ENCODE results near the gene IHH.

Gene IHH

DNA sequence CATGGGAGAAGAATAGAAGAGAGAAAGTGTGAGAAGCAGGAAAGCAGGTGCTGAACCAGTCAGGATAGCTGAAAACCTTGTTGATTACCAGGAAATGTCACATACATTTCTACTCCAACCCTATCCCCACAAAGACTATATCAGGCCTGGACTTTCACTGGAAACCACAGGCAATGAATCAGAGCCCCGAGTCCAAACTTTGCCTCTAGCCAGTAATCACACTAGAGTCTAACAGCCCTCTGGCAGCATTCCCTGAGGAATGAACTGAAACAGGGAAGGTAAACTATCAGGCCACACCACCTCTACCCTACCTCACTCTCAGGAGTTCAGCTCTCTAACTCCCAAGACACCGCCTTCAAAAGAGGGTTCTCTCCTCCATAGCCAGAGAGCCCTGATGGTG lies 18.7 kb upstream of the IHH start:
- DNase-seq (ENCODE audit: insufficient read length, low spot score) (no peak), FAIRE-seq (peak; percentile 47)
- TF ChIP-seq POLR2A (IDR thresholded peaks at IDR 0.05; ENCODE audit: low read depth, low read length) (no peak), TAF1 (IDR thresholded peaks at IDR 0.05; ENCODE audit: low read depth, low read length) (no peak), POU2F2 (IDR thresholded peaks at IDR 0.05; ENCODE audit: low read depth, low read length) (no peak), PAX5 (IDR thresholded peaks at IDR 0.05; ENCODE audit: insufficient read depth, low read length, severe bottlenecking) (no peak), SPI1 (IDR thresholded peaks at IDR 0.05; ENCODE audit: low read depth, low read length) (no peak), POLR2AphosphoS5 (IDR thresholded peaks at IDR 0.05; ENCODE audit: low read depth, low read length) (no peak)

DNA sequence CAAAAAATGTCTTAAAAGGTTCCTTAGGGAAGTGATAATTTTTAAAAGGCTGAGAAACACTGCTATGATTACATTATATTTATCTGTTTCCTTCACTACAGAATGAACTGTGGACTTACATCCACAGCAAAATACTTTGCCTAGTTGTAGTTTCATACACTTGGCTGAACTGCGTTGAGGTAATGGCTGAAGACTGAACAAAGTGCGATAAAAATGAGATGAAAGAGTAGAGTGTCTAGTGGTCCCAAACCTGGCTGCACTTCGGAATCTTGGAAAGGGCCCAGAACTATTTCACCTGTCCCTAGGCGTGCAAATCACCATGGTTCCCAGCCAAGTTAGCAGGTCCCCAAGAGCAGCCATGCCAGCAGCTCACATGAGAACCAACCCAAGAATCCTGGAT lies 18.2 kb upstream of the IHH start:
- FAIRE-seq (no peak), DNase-seq (ENCODE audit: insufficient read length, low spot score) (no peak)
- TF ChIP-seq POU2F2 (IDR thresholded peaks at IDR 0.05; ENCODE audit: low read depth, low read length) (no peak), PAX5 (IDR thresholded peaks at IDR 0.05; ENCODE audit: insufficient read depth, low read length, severe bottlenecking) (no peak), SPI1 (IDR thresholded peaks at IDR 0.05; ENCODE audit: low read depth, low read length) (no peak), TAF1 (IDR thresholded peaks at IDR 0.05; ENCODE audit: low read depth, low read length) (no peak), POLR2AphosphoS5 (IDR thresholded peaks at IDR 0.05; ENCODE audit: low read depth, low read length) (no peak), POLR2A (IDR thresholded peaks at IDR 0.05; ENCODE audit: low read depth, low read length) (no peak)

DNA sequence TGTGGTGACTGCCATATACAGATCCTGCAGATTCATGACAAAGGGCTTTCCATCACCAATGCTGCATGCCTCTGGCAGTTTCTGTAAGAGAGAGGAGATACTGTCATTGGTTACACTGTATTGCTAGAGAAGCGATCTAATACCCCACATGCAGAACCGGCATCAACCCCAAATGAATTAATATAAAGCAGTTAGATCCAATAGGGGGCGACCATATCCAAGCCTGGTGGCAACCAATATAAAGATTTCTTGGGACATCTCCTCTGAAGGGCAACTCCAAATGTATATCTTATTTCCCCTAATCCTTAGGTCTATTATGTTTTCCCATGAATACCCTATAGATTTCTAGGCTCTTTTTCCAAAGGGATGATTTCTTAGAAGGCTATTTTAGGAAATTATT lies 17.4 kb upstream of the IHH start:
- TF ChIP-seq POLR2AphosphoS5 (IDR thresholded peaks at IDR 0.05; ENCODE audit: low read depth, low read length) (no peak), POU2F2 (IDR thresholded peaks at IDR 0.05; ENCODE audit: low read depth, low read length) (no peak), TAF1 (IDR thresholded peaks at IDR 0.05; ENCODE audit: low read depth, low read length) (no peak)
- no peak for DNase-seq (ENCODE audit: insufficient read length, low spot score)
- FAIRE-seq: no peak

DNA sequence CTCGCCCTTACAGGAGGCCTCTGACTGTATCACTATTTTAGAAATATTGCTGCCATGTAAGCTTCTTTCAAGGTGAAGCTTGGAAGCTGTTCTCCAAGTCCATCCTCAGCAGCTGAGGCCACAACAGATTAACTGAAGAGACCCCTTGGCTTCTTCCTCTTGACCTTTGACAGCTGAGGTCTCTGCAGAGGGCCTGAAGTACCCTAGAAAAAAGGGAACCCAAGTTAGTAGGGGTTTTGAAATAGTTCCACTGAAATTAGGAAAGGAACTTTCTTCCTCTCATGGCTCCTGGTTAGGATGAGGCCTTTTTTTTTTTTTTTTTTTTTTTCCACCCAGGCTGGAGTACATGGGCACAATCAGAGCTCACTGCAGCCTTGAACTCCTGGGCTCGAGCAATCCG lies 15.5 kb upstream of the IHH start:
- FAIRE-seq (no peak), DNase-seq (ENCODE audit: insufficient read length, low spot score) (no peak)
- TF ChIP-seq POLR2AphosphoS5 (IDR thresholded peaks at IDR 0.05; ENCODE audit: low read depth, low read length) (no peak), TAF1 (IDR thresholded peaks at IDR 0.05; ENCODE audit: low read depth, low read length) (no peak), POU2F2 (IDR thresholded peaks at IDR 0.05; ENCODE audit: low read depth, low read length) (no peak), PAX5 (IDR thresholded peaks at IDR 0.05; ENCODE audit: insufficient read depth, low read length, severe bottlenecking) (no peak), POLR2A (IDR thresholded peaks at IDR 0.05; ENCODE audit: low read depth, low read length) (no peak), SPI1 (IDR thresholded peaks at IDR 0.05; ENCODE audit: low read depth, low read length) (no peak)

DNA sequence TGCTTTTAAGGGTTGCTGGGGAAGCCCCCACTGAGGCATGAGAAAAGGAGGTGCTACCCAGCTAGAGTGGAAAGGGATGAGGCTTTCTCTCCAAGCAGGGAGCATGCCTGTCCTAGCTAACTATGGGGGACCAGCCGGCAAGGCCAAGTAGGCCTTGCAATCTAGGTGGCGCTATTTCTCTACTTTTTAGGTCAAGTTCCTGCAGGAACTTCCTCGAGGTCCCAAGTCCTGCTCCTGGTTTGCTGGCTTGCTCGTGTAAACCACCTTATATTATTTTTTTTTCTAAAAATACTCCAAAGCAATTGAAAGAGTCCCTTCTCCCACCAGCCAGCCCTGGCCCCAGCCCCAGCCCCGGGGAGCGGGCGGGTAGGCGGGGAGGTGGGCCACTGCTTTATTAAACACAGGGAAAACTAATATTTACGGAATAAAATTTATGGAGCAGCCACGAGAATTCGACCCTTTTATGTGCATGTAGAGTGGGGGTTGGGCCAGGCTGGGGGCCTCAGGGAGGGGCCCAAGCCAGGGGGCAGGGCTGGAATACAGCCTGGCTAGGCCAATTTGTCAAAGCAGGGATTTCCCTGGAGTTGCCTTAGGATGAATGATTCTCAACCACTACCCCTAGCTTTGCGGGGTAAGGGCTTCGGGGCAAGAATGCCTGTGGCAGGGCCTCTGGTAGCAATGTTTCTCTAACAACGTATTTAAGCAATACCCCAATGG lies 12.8 kb upstream of the IHH start:
- peak; percentile 81 for FAIRE-seq
- TF ChIP-seq POU2F2 (IDR thresholded peaks at IDR 0.05; ENCODE audit: low read depth, low read length) (no peak), POLR2A (IDR thresholded peaks at IDR 0.05; ENCODE audit: low read depth, low read length) (no peak), PAX5 (IDR thresholded peaks at IDR 0.05; ENCODE audit: insufficient read depth, low read length, severe bottlenecking) (no peak), POLR2AphosphoS5 (IDR thresholded peaks at IDR 0.05; ENCODE audit: low read depth, low read length) (no peak), TAF1 (IDR thresholded peaks at IDR 0.05; ENCODE audit: low read depth, low read length) (no peak), SPI1 (IDR thresholded peaks at IDR 0.05; ENCODE audit: low read depth, low read length) (no peak)
- peak; percentile 45 for DNase-seq (ENCODE audit: insufficient read length, low spot score)

DNA sequence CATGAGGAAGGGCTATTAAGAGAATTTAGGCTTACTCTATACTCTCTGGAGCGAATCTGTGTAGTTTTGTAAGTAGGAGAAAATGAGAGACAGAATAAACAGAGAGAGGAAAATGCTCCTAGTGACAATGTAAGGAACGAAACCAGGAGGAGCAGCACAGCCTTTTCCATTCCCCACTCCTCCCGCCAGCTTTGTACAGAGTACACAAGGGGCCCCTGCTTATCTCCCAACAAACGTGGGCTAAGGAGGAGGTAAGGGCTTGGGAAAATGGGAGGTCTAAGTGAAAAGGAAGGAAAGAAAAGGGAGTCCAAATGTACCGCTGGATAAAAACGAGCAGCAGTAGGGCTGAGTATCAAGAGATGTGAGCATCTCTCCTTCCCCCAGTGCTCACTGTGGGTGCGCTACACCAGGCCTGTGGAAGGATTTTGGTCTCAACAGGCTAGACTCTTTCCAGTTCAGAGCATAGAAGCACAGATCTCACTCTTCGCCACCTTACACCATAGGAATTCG lies 12.1 kb upstream of the IHH start:
- FAIRE-seq: no peak
- DNase-seq (ENCODE audit: insufficient read length, low spot score): no peak
- TF ChIP-seq TAF1 (IDR thresholded peaks at IDR 0.05; ENCODE audit: low read depth, low read length) (no peak), POLR2A (IDR thresholded peaks at IDR 0.05; ENCODE audit: low read depth, low read length) (no peak), POU2F2 (IDR thresholded peaks at IDR 0.05; ENCODE audit: low read depth, low read length) (no peak), SPI1 (IDR thresholded peaks at IDR 0.05; ENCODE audit: low read depth, low read length) (no peak), PAX5 (IDR thresholded peaks at IDR 0.05; ENCODE audit: insufficient read depth, low read length, severe bottlenecking) (no peak), POLR2AphosphoS5 (IDR thresholded peaks at IDR 0.05; ENCODE audit: low read depth, low read length) (no peak)

DNA sequence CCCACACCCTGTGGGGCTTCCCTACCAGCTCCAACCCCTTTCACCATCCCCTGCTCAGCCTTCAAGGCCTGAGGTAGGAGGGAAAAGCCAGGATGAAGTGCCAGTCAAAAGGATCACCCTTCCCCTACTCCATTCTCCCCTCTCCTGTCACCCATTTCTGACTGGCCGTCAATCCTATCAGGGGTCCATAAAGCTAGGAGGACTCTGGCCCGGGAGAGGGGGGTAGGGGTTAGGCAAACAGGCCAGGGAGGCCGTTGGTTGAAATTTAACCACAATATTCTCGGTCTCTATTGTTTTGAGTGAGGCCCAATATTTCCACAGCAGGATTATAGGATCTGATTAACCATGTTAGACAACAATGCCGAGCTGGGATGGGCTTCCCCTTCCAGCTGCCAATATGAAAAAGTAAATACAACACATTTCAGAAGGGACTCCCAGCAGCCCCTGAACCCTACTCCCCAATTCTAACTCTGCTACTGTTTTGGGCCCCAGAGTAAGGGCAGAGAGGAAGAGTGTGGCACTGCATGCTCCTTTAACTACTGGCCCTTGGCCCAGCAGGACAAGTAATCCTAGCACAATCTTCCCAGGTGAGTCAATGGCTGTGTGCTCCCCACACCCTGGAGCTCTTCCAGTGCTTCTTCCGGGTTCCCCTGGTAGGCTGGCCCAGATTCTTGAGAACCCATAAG lies 10.6 kb upstream of the IHH start:
- DNase-seq (ENCODE audit: insufficient read length, low spot score): no peak
- FAIRE-seq: no peak
- TF ChIP-seq TAF1 (IDR thresholded peaks at IDR 0.05; ENCODE audit: low read depth, low read length) (no peak), PAX5 (IDR thresholded peaks at IDR 0.05; ENCODE audit: insufficient read depth, low read length, severe bottlenecking) (no peak), SPI1 (IDR thresholded peaks at IDR 0.05; ENCODE audit: low read depth, low read length) (no peak), POU2F2 (IDR thresholded peaks at IDR 0.05; ENCODE audit: low read depth, low read length) (no peak), POLR2A (IDR thresholded peaks at IDR 0.05; ENCODE audit: low read depth, low read length) (no peak)

DNA sequence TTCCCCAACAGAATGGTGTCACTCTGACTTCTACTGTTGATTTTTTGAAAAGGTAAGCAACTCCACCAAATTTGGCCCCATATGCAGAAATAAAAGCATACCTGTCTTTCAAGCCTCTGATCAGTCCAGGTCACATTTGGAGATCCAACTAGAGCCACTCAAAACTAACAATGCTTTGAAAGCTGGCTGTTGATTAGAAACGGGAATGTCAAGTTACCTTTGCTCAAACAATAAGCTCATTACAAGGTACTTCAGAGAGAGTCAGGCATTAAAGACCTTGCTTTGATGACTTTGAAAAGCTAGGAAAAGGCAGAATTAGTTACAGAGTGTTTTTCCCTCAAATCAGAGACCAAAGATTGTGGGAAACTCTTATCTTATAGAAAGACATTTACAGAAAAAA lies 4.8 kb upstream of the IHH start:
- FAIRE-seq: no peak
- no peak for TF ChIP-seq POU2F2 (IDR thresholded peaks at IDR 0.05; ENCODE audit: low read depth, low read length)
- TF ChIP-seq PAX5 (IDR thresholded peaks at IDR 0.05; ENCODE audit: insufficient read depth, low read length, severe bottlenecking): no peak
- TF ChIP-seq TAF1 (IDR thresholded peaks at IDR 0.05; ENCODE audit: low read depth, low read length): no peak
- no peak for TF ChIP-seq POLR2AphosphoS5 (IDR thresholded peaks at IDR 0.05; ENCODE audit: low read depth, low read length)
- TF ChIP-seq SPI1 (IDR thresholded peaks at IDR 0.05; ENCODE audit: low read depth, low read length): no peak
- no peak for TF ChIP-seq POLR2A (IDR thresholded peaks at IDR 0.05; ENCODE audit: low read depth, low read length)
- DNase-seq (ENCODE audit: insufficient read length, low spot score): no peak

DNA sequence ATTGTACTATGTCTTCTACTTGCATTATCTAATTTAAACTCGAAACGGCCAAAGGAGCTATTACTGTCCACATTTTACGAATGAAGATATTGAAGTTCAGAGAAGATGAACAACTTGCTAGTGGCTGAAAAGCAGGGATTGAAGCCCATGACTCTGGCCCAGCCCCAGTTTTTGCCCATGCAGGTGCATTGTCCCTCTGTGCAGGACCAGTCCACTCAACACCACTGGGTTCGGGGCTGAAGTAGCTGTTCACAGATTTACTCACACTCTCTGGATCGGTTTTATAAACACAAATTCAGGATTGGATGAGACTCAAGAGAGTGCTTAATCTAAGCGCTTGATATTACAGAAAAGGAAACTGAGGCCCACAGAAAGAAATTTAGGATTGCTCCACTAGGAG lies 1.4 kb upstream of the IHH start:
- DNase-seq (ENCODE audit: insufficient read length, low spot score): no peak
- FAIRE-seq: no peak
- TF ChIP-seq POLR2A (IDR thresholded peaks at IDR 0.05; ENCODE audit: low read depth, low read length) (no peak), TAF1 (IDR thresholded peaks at IDR 0.05; ENCODE audit: low read depth, low read length) (no peak), POU2F2 (IDR thresholded peaks at IDR 0.05; ENCODE audit: low read depth, low read length) (no peak), PAX5 (IDR thresholded peaks at IDR 0.05; ENCODE audit: insufficient read depth, low read length, severe bottlenecking) (no peak), SPI1 (IDR thresholded peaks at IDR 0.05; ENCODE audit: low read depth, low read length) (no peak), POLR2AphosphoS5 (IDR thresholded peaks at IDR 0.05; ENCODE audit: low read depth, low read length) (no peak)
